Hematopoietic multipotent progenitor cell (in vitro differentiated cells): ENCODE measurements around the gene HOTAIR. TPM values are rescaled to one million over a fixed set of nuclear protein-coding genes. Genes with fewer than 3 reads are reported as not detected.

ENCODE experiments used
- DNase-seq, 3 donors: peaks; one replicate each; pipeline ENCODE4 v3.0.0-alpha.2; 2011 to 2015; ENCODE audit warnings: low read depth in 2 of 3, low spot score in 2 of 3
- total RNA-seq: library from RNA; depleted of rRNA; stranded (reverse); fragments of >200 nt; gene quantifications from one replicate; pipeline ENCODE4 v1.2.3, GENCODE V29; 2012

HOTAIR gene
- total RNA-seq, 1 donor = not detected

DNA sequence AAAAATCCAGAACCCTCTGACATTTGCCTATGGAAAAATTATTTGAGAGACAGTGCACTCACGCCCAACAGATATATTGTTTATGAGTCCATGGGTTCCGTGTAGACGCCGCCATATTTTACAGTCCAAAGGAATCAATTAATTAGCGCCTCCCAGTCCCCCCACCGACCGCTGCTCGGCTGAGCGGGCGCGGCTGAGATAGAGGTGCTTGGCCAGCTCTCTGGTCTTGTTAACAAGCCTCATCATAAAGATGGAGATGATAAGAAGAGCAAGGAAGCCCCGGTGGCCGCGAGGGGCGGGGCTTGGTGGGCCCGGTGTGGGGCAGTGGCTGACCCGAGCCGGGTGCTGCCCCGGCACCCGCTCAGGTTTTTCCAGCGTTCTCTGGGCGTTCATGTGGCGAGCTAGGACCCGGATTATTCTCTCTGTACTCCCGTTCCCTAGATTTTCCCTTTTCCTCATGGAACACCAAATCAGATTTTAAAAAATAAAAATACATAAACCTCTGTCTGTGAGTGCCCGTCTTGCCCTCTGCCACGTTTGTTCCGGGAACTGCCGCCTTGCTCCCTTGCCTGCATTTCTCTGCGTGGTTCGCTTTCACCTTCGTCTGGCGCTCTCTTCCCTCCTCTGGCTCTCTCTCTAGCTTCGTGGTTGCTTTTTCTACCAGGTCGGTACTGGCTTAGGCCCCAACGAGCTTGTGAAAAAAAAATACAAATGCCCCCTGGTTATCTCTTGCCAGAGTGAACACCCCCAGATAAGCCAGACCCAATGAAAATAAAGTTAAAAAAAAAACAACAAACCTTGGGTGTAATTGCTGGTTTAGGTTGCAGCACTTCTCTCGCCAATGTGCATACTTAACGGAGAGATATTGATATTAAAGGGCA is 11.1 kb downstream of the HOTAIR start:
- DNase-seq = no peak

DNA sequence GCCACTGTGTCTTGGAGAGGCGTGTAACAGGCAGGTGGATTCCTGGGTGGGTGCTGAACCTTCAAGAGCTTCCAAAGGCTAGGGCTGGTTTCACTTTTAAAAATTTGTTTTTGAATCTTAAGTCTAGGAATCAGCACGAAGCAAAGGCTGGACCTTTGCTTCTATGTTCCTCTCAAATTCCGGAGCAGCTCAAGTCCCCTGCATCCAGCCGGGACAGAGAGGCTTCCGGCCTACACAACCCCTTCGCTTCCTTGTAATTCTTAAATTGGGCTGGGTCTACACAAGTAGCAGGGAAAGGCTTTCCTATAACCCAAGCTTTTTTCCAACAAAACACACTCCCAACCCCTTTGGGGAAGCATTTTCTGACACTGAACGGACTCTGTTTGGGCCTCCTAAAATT is 11.7 kb downstream of the HOTAIR start:
- no peak for DNase-seq

DNA sequence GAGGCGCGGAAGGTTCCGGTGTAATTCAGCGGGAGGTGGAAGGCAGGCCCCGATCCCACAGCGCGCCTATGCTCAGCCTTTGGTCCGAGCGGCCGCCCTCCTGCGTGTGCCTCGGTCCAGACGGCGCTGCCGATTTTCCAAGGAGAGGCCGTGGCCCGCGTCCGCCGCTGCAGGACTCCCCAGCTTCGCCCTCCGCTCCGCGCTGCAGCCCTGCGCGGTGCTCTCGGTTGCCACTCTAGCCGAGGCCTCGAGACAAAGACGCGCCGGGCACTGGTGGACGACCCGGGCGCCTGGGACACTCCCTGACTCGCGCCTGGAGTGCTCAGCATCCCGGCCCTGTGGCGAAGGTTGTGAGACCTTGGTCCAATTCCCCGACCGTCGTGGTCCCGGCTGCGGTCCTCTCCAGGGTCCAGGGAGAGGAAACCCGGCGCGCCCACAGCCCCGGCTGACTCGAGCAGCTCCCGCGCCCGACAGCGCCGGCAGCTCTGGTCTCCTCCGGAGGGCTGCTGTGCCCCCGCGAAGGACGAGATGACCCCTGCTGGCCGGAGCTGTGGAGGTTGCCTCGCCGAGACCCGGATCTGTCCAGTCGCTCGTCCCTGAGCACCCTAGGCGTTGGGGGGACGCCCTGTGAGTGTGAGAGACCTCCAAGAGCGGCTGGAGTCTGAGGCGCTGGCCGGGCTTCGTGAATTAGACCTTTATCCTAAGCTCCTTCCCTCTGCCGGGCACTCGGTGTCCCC is 13.6 kb downstream of the HOTAIR start:
- no peak for DNase-seq

DNA sequence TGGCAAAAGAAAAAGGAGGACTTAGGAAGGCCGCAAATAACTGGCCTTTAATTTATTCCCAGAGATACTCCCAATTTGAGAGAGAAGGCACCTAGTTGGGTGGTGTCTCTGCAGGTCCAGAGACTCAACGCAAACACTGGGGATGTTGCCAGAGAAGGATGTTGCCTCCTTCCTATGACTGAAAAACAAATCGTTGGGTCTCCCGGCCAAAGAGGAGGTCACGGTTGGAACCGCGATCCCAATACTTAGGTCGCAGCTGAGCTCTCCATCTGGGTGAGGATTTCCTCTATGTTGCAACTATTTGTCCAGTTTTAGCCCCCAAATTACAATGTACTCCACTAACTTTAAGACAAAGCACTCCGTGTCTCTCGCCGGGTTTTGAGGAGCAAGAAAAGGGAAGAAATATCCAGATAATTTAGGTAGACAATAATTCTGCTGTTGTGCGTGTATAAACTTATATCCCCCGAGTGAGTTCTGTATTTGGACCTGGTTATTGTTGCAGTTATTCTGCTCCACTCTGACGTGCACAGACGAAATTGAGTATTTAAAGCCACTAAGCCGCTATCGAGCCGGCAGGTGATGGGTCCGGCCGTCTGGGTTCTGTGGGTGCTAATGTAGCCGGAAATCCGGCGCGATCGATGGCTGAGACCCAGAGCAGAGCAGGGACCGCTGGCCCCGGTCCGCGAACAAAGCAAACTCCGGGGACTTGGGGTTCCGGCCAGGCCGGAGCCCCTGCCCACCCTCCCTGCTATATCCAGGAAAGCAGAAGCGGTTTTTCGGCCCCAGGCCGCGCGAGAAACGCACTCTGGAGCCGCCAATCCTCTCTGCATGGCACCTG is 14.3 kb downstream of the HOTAIR start:
- no peak for DNase-seq

DNA sequence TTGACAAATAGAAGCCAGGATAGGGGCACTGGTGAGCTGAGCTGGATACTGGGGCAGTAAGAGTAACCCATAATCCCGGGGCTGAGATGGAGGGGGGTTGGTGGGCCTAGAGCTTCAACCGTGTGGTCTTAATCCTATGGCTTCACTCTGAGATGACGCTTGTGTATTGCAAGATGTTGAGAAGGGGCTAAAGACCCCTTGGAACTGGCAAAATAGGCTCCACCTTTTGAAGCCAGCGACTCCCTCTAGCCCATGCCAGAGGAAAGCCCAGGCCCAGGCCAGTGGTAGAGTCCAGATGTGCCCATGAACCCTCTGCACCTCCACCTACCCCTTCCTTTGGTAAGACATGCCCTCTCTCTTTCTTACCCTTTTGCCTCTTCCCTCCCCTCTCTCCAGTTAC is 15.4 kb downstream of the HOTAIR start:
- no peak for DNase-seq

DNA sequence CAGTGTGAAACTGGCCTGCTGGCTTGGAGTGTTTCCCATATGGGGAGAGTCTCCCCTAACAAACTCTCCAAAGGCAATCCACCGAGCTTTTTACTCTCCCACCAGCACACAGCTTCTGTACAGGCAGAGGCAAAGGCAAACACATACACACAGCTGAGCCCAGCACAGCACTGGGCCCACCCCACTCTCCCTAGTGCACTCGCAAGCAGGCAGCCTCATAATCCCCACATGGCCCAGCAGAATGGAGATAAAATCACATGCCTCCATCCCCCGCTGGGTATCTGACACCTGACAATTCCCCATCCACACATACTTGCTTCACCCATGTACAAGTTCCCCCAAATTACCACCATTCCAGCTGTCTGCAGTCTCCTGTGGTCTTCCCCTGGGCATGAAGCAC is 16.6 kb downstream of the HOTAIR start:
- no peak for DNase-seq

DNA sequence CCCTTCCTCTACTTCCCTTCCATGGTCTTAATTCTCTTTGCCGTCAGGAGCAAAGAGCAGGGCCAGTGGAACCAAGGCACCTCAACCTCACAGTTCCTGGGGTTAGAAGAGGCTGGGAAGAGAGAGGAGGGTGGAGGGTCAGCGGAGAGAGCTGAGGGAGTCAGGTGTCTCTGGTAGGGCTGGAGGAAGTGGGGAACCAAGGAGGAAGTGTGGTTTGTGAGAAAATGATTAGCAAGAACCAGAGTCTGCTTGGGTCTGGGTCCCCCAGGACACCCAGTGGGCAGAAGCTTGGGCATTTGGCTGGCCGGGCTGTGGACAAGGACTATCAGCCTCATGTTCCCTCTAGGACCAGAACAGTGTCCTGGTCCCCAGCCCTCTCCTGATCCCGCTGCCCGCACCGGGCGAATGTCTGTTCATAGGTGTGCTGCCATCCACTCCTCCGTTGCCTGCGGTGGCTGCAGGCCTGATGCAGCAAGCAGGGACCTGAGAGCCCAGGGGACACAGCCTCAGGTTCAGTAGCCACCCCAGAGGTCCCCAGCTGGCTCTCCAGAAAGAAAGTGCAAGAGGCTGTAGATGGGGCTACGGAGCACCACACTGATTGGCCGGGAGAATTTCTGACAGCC is 17.7 kb downstream of the HOTAIR start:
- no peak for DNase-seq

DNA sequence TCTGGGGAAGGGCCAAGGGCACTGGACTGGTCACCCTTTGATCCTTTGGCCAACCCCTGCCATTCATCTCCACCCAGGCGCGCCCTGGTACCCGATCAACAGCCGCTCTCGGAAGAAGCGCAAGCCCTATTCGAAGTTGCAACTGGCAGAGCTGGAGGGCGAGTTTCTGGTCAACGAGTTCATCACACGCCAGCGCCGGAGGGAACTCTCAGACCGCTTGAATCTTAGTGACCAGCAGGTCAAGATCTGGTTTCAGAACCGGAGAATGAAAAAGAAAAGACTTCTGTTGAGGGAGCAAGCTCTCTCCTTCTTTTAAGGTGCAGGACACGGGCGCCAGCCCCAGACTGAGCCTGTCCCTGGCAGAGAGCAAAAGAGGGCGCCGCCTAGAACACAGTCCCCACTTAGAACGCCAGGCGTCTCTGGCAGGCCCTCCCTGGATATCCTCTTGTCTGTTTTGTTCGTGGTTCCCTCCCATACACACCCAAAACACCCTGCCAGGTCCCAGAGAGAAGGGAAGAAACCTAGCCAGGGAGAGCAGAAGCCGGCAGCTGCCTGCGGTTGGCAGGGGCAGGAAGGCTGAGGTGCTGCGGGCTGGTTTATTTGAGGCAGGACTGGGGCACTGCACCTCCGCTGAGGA is 18.4 kb downstream of the HOTAIR start:
- DNase-seq = peak in 2 of 3 donors; percentile 51 to 68

DNA sequence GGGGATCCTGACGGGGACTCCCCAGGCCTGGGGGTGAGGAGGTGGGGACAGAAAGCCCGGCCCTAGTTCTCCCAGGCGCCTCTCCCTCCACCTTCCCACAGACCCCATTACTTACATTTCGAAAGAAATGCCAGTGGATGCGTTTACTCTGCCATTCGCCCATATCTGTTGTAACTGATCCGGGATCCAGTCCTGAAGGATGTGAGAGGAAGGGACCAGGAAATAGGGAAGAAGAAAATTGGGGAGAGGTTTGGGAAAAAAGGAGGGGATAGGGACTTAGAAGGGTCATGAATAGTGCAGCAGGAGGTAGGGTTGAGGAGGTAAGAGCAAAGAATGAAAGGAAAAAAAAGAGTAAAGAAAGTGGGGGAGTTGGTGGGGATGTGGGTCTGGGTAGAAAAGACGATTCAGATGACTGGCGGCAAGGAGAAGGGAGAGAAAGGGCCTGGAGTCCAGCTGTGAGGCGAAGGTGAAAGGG is 18.9 kb downstream of the HOTAIR start:
- DNase-seq = no peak

DNA sequence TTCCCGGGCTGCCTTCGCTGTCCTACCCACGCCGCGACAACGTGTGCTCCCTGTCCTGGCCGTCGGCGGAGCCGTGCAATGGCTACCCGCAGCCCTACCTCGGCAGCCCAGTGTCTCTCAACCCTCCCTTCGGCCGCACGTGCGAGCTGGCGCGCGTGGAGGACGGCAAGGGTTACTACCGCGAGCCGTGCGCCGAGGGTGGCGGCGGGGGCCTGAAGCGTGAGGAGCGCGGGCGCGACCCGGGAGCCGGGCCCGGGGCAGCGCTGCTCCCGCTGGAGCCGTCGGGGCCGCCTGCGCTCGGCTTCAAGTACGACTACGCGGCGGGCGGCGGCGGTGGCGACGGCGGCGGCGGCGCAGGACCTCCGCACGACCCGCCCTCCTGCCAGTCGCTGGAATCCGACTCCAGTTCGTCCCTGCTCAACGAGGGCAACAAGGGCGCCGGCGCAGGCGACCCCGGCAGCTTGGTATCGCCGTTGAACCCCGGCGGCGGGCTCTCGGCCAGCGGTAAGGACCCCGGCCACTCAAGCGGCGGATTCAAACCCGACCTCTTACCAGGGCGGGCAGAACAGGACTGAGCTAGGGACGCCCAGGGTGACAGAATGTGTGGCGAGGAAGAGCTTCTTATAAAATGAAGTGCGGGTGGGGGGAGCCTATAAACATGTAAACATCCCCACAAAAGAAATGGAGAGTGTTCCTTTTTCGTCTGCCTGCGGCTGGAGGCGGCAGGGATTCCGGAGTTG is 19.5 kb downstream of the HOTAIR start:
- DNase-seq = no peak

DNA sequence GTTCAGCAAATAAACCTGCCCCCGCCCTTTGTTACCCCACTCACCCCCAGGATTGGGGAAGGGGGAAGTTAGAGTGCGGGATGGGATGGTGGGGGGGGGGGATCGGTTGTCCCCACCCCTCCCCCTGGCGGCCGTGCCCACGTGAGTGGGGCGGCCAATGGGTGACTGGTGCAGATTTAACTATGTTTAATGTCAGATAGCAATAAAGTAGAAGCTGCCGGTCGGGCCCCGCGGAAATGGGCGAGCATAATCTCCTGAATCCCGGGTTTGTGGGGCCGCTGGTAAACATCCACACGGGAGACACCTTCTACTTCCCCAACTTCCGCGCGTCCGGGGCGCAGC is 20.1 kb downstream of the HOTAIR start, which contains the start of gene HOXC12:
HOXC12 (plus strand) TSS at position 210 of the 342 bp plus-strand sequence; CDS start at position 237, 27 bp downstream.
- no peak for DNase-seq

DNA sequence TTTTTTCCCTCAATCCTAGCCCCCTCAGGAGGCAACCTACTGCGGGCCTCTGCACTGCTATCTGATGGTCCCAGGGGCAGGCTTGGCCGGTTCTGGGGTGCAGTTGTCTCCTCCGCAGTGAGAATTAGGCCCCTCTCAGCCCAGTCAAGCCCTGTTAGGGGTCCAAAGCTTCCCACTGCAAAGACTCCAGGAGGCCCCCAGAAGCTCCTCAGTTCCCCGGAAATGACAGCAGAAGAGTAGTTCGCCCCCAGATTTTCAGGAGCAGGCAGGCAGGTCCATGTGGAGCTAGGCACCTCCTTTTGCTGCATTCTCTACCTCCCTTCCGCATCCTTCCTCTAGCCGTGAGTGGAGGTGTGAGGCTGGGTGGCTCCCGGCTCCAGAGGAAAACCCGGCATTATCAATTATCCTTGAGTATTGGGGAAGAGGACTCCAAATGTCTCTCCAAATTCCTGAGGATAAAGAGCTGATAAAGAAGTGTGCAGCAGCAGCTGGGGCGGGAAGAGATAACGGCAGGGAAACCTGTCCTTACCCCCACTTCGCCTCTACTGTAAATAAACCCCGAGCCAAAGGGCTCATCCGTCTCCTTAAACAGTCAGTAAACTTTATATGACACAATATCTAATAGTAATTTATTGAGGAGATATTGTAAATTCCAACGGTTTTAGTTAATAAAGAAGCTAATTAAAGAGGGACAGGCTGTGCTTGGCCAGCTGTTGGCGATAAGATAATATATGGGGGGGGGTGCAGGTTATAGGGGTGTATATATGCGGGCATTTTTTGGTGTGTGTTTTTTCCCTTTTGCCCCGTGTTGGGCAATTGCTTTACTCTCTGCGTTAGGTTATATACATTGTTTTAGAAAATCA is 20.7 kb downstream of the HOTAIR start:
- no peak for DNase-seq

DNA sequence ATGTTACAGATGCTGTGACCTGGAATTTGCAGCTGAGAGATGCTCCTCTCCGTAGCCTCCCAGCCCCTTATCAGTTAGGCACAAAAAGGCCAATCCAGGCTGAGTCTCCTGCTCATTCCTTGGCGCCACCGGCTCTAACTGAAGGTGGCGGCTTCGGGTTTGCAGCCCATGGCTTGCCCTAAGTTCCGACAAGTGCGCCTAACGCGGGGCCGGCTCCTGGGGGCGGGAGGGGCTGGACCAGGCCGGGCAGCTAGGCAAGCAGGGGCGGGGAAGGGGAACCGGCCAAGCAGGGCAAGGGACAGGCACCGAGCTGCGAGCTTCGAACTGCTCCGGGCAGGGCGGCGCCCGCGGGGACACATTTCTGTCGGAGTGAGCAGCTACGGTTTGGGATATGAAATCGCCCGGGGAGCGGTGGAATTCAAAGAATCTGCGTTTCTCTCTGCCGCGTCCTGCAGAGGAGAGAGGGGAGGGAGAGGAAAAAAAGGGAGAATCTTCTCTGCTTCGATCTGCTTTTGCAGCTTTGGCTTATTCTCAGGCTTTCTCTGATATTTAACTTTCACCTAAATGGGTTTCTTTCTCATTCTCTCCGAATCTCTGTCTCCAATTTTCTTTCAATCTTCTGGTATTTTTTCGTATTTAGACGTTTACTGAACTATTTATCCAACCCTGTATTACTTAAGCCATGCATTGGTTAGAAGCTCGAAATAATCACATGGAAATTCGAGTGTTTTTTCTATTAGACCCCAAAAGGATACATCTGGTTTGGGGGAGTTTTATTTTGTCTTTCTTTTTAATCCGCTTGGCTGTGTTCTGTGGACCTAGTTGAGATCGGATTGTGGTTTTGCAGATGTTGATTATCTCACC is 21.7 kb downstream of the HOTAIR start:
- no peak for DNase-seq

DNA sequence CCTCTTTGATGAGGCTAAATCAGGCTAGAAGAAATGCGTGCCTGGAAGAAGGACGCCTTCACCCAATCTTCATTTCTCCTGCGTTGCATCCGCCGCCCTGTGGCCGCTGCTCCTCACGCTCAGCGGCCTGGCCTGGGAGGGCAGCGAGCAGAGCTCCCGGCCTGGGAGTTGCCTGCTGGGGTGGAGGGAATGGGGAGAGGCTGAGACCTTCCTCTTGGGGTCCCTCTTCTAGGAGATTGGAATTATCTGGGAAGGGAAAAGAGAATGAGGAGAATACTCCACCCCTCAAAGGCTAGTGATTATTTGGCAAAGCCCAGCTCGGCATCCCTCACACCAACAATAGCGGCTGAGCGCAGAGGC is 22.4 kb downstream of the HOTAIR start:
- no peak for DNase-seq

DNA sequence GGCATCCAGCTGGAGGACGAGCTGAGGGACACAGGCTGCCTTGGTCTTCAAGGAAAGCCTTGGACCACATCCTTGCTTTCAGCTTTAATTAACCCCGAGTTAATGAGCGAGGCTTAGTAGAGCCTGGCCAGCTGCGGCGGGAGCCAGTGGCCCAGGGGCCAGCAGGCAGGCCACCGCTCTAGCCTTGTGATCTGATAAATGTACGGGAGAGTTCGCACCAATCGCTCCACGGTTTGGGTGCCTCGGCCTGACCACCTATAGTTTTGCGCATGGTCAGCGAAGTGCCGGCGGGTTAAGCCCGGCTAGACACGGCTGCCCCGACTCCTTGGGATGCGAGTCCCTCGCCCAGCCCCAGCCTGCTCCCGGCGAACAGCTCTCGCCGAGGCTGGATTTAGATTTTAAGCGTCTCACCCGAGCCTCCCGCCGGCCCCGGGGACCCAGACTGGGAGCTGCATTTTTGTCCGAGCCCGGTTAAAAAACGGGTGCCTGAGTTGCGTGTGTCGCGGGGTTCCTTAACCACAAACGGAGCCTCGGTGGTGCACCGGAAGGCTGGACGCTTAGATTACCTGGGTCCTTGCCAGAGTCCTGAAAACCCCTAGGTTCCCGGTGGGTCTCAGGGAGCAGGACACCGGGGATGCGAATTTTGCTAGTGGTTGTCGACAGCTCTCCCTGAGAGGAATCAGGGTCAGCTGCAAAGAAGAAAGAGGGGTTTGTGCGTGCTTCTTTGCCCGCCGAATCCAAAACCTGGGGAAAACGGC is 23.0 kb downstream of the HOTAIR start:
- DNase-seq = no peak

DNA sequence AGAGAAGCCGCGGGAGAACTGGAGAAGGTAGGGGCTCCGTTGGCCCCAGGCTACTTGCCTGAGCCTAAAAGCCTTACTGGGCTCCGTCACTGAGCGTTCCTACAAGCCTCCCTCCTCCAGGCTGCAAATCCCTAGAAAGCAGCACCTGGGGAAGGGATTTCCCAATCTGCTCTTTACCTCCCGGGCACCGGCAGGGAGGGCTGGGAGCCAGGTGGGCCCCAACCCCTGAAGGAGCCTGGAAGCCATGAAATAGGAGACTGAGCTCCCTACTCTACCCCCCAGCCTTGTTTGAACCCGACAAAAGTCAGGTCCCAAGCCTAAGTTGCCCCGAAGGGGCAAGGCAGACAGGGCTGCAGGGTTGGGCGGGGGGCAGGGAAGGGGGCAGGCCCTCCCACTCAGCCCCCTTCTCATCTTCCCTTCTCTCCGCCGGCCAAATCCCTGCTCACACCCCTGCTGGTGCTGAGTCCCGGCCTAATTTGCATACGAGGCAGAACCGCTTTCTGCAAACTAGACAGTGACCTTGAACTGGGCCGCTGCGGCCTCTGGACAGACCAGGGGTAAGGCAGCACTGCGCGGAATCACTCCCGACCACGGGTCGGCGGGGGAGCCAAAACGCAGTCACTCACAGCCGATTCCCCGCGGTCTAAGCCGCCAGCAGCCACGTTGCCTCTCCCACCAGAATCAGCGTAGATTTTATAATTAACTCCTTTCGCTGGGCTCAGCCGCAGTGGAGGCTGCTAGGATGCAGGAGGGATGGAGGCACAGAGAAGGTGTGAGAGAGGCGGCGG is 23.8 kb downstream of the HOTAIR start:
- no peak for DNase-seq
